ENCODE measurements around the gene CEP70. TPM values are rescaled to one million over a fixed set of nuclear protein-coding genes. Genes with fewer than 3 reads are reported as not detected.

Gene CEP70
- total RNA-seq, 1 donor from 2014 or later = 101 TPM

GRCh38 chr3:138467931-138468330 lies 126.1 kb downstream of the CEP70 start:
- no peak overlapping the region for H3K4me3 ChIP-seq
- TF ChIP-seq EZH2phosphoT487 (IDR thresholded peaks at IDR 0.05) (no peak), EZH2 (IDR thresholded peaks at IDR 0.05) (no peak), CTCF (IDR thresholded peaks at IDR 0.05) (no peak)
- peaks cover 10% of the 10 kb centered on the region for H3K4me1 Mint-ChIP-seq
- H3K36me3 Mint-ChIP-seq = no peaks in the 10 kb centered on the region
- no peaks in the 10 kb centered on the region for H4K20me1 ChIP-seq (ENCODE audit: low read depth)
- H3K79me2 ChIP-seq (ENCODE audit: low read depth) = no peaks in the 10 kb centered on the region
- no peaks in the 10 kb centered on the region for H3K36me3 ChIP-seq
- H3K9me3 ChIP-seq (ENCODE audit: low read depth) = no peaks in the 10 kb centered on the region
- H3K4me2 ChIP-seq = no peak overlapping the region
- H3K9me3 Mint-ChIP-seq = no peaks in the 10 kb centered on the region
- H3K27ac ChIP-seq = no peak overlapping the region
- H3K4me1 ChIP-seq = no peaks in the 10 kb centered on the region
- no peaks in the 10 kb centered on the region for H3K27me3 ChIP-seq
- no peak for DNase-seq (ENCODE audit: low spot score)
- peaks cover 5% of the 10 kb centered on the region for H3K27me3 Mint-ChIP-seq (ENCODE audit: insufficient read depth, low read depth)
- no peak overlapping the region for H3K4me3 Mint-ChIP-seq
- no peak overlapping the region for H3K27ac Mint-ChIP-seq
- H3F3A ChIP-seq (ENCODE audit: low read depth) = no peaks in the 10 kb centered on the region
- H3K9ac ChIP-seq = no peak overlapping the region
- no peak overlapping the region for H2AFZ ChIP-seq (replicated peaks)

GRCh38 chr3:138465925-138466324 lies 128.1 kb downstream of the CEP70 start:
- TF ChIP-seq EZH2 (IDR thresholded peaks at IDR 0.05) (no peak), CTCF (IDR thresholded peaks at IDR 0.05) (no peak), EZH2phosphoT487 (IDR thresholded peaks at IDR 0.05) (no peak)
- no peaks in the 10 kb centered on the region for H3K9me3 Mint-ChIP-seq

GRCh38 chr3:138465451-138465850 lies 128.6 kb downstream of the CEP70 start:
- H3K79me2 ChIP-seq (ENCODE audit: low read depth) = no peaks in the 10 kb centered on the region

More at GRCh38 chr3:138465925-138466324, 128.1 kb downstream of the CEP70 start:
- no peak overlapping the region for H3K27ac Mint-ChIP-seq
- H3K27me3 Mint-ChIP-seq (ENCODE audit: insufficient read depth, low read depth) = peaks cover 8% of the 10 kb centered on the region
- Histone ChIP-seq H3F3A (ENCODE audit: low read depth) (no peaks in the 10 kb centered on the region), H2AFZ (replicated peaks) (no peak overlapping the region), H3K27ac (no peak overlapping the region), H3K9ac (no peak overlapping the region), H3K4me3 (no peak overlapping the region), H3K9me3 (ENCODE audit: low read depth) (no peaks in the 10 kb centered on the region), H3K27me3 (no peaks in the 10 kb centered on the region), H3K4me1 (no peaks in the 10 kb centered on the region), H3K4me2 (no peak overlapping the region), H3K36me3 (no peaks in the 10 kb centered on the region), H3K79me2 (ENCODE audit: low read depth) (no peaks in the 10 kb centered on the region), H4K20me1 (ENCODE audit: low read depth) (no peaks in the 10 kb centered on the region)
- no peak overlapping the region for H3K4me3 Mint-ChIP-seq
- H3K36me3 Mint-ChIP-seq = no peaks in the 10 kb centered on the region
- H3K4me1 Mint-ChIP-seq = peaks cover 10% of the 10 kb centered on the region
- DNase-seq (ENCODE audit: low spot score) = no peak

More at GRCh38 chr3:138465451-138465850, 128.6 kb downstream of the CEP70 start:
- no peaks in the 10 kb centered on the region for H3K36me3 ChIP-seq
- no peak for DNase-seq (ENCODE audit: low spot score)
- TF ChIP-seq CTCF (IDR thresholded peaks at IDR 0.05) (no peak), EZH2phosphoT487 (IDR thresholded peaks at IDR 0.05) (no peak), EZH2 (IDR thresholded peaks at IDR 0.05) (no peak)
- no peaks in the 10 kb centered on the region for H3K9me3 ChIP-seq (ENCODE audit: low read depth)
- no peak overlapping the region for H2AFZ ChIP-seq (replicated peaks)
- peaks cover 10% of the 10 kb centered on the region for H3K4me1 Mint-ChIP-seq
- no peaks in the 10 kb centered on the region for H3K9me3 Mint-ChIP-seq
- H3K4me3 Mint-ChIP-seq = no peak overlapping the region
- no peaks in the 10 kb centered on the region for H3F3A ChIP-seq (ENCODE audit: low read depth)
- H3K4me2 ChIP-seq = no peak overlapping the region
- H3K9ac ChIP-seq = no peak overlapping the region
- H3K4me3 ChIP-seq = no peak overlapping the region
- no peaks in the 10 kb centered on the region for H3K27me3 ChIP-seq
- H3K36me3 Mint-ChIP-seq = no peaks in the 10 kb centered on the region
- no peak overlapping the region for H3K27ac Mint-ChIP-seq
- no peaks in the 10 kb centered on the region for H3K4me1 ChIP-seq
- H3K27ac ChIP-seq = no peak overlapping the region
- H3K27me3 Mint-ChIP-seq (ENCODE audit: insufficient read depth, low read depth) = peaks cover 8% of the 10 kb centered on the region
- no peaks in the 10 kb centered on the region for H4K20me1 ChIP-seq (ENCODE audit: low read depth)
